GM21529 (cell line): Measurements from ENCODE around the gene PSMA4.
"Not testable (repeated sequence)": the region's sequence is repeated elsewhere in the genome, so short reads cannot be mapped to it uniquely, and the experiment has no call there.

Source experiments
- ATAC-seq: cut with Tn5 transposase; IDR thresholded peaks from one replicate; pipeline ENCODE4 v1.9.1; 2021; ENCODE audit not compliant: unreplicated experiment

Gene PSMA4

DNA sequence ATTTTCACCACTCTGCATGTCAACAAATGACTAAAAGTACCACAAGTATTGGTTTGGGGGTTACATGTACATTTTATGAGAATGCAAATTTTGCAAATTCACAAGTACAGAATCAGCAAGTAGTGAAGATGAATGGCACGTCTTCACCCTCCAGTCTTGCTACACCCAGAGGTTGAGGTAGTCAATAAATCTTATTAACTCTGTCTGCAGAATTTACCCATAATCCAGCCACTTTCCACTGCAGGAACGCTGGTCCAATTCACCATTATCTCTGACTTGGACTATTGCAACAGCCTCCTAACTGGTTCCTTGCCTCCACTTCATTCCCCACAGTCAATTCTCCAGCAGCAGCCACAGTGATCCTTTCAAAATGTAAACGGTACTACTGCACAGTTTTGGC is 10.6 kb downstream of the PSMA4 start:
- no peak for ATAC-seq

DNA sequence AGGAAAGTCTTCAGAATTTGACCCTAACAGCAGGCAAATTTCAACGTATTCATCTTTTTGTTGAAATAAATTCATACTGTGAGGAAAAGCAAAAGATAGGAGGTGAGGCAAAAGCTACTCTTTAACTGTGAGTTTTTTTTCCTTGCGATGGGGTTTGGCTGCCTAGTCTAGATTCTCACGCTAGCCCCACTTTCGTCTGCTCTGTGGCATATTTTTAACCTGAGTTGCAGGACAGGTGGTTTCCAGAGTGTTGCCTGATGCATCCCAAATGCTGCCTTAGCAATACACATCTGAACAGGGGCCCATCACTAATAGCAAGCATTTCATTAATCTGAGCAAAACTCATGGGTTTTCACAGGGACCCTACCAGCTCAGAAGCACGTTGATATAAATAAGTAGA is 11.7 kb downstream of the PSMA4 start:
- ATAC-seq: no peak

DNA sequence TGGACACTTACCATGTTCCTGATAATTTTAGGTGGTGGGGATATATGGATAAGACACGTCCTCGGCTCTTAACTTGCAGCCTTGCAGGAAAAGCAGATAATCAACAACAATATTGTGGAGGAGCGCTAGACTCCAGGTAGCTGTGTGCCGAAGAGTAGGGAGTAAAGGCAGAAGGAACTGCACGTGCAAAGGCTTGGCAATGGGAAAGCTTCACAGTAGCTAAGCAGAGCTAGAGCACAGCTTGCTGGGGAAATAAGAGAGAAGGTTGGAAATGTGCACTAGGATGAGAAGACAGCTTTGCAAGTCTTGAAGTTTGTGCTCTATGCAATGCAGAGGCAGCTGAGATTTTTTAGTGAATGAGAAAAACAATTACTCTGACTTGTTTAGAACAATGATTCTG is 12.4 kb downstream of the PSMA4 start:
- no peak for ATAC-seq

DNA sequence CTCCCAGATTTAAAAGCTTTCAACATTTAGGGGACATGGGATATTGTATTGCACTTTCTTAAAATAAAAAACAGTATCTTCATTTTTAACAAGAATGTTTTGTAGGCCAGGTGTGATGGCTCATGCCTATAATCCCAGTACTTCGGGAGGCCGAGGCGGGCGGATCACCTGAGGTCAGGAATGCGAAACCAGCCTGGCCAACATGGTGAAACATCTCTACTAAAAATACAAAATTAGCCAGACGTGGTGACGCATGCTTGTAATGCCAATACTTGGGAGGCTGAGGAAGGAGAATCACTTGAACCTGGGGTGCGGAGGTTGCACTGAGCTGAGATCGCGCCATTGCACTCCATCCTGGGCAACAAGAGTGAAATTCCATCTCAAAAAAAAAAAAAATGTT is 20.0 kb downstream of the PSMA4 start:
- not testable (repeated sequence) for ATAC-seq

DNA sequence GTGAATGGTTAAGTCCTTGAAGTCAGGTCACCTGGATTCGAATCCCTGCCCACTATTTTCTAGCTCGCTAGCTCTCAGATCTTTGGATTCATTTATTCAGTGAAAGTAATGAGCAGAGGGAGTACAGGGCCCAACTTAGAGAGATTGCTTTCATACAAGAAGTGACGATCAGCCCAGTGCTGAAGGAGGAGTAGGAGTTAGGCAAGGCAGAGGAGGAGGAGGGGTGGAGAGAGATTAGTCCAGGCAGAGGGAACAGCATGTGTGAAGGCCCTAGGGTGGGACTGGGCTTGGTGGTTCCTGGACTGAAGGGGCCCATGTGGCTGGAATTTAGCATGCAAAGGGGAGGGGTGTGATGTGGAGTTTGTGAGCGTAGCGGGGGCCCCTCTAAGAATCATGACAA is 21.2 kb downstream of the PSMA4 start:
- ATAC-seq: no peak

DNA sequence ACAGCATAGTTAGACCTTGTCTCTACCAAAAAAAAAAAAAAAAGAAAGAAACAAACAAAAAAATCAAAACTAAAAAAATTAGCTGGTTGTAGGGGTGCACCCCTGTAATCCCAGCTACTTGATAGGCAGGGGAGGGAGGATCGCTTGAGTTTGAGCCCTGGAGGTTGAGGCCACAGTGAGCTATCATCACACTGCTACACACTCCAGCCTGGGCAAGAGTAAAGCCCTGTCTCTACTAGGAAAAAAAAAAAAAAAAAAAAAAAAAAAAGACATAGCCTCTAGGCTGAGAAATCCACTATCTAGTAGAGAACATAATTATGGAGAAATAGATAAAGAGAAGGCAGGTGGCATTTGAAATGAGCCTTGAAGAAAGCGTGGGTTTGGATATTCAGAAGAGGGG is 22.8 kb downstream of the PSMA4 start:
- no peak for ATAC-seq

DNA sequence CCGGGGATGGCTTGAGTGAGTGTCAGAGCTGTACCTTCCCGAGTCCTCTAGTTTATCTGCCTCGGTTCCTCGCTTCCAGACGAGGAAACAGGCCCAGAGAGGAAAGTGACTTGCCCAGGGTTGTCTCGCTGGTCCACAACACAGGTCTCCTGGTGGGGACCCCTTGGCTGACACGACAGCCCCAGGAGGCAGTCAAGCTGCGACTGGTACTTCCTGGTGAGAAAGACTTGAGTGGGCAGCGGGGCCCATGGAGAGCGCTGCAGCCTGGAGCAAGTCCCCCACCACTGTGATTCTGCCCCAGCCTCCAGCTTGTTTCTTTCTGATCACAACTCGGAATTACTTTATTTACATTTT is 24.5 kb downstream of the PSMA4 start:
- ATAC-seq: peak; percentile 28

DNA sequence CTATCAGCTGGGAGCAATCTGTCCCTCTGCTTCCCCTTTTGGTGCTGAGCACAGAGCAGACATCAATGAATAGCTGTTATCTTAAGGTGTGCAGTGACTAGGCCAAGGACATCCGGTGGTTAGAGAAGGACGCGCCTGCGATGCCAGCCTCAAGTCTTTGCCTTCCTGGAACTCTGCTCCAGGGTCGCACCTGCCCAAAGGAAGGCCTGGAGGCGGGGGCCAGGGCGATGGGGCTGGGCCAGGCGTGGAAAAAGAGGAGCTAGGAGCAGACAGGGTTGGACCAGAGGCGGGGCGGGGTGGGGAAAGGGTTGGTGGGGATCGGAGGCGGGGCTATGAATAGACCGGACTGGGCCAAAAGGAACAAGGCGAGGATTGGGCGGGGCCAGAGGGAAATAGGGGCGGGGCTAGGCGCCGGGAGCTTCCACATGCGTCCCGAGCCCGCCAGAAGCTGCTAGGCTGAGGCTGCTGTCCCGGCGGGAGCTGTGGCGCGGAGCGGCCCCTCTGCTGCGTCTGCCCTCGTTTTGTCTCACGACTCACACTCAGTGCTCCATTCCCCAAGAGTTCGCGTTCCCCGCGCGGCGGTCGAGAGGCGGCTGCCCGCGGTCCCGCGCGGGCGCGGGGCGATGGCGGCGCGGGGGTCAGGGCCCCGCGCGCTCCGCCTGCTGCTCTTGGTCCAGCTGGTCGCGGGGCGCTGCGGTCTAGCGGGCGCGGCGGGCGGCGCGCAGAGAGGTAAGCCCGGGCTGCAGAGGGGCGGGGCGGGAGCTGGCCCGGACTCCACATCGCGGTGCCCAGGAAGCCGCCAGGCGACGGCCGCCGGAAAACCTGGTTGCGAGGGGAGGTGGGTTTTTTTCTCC is 25.1 kb downstream of the PSMA4 start, which contains the start of gene CHRNA5:
CHRNA5 (plus strand) TSS at position 424 of the 854 bp plus-strand sequence; CDS start at position 624, 200 bp downstream.
- peak; percentile 88 for ATAC-seq

DNA sequence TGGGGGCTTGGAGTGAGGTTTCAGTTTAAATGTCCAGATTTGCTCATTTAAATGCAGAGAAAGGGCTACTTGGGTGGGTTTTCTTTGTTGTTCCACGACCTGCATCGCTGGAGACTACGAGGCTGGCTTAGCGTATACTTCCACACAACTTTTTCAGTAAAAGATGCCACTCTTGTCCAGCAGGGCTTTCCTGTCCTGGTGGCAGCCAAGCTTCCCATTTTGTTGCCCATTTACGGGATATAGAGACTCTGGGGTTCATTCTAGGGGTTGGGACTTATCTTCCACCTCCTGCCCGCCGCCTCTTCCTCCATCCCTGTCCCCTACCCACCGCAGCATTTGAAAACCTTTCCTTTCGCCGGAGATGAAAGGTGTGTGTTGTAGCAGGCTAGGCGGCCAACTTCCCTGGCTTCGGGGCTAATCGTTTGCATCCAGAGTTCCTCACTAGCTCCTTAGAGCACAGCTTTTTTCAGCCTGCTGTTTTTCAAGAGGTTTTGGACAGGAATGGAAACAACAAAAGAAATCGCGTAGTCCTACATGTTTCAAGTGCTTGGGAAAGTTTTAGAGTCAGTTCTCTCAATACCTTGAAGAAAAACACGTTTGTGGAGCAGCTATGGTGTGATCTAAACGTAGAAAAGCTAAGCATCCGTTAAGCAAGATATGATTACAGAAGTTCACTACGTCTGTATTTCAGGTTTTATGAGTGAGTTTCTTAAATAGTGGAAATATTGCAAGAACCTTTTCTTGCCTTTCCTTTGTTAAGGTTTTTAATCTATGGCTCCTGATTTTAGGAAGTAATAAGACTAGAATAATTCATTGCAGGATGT is 25.9 kb downstream of the PSMA4 start:
- peak; percentile 24 for ATAC-seq

DNA sequence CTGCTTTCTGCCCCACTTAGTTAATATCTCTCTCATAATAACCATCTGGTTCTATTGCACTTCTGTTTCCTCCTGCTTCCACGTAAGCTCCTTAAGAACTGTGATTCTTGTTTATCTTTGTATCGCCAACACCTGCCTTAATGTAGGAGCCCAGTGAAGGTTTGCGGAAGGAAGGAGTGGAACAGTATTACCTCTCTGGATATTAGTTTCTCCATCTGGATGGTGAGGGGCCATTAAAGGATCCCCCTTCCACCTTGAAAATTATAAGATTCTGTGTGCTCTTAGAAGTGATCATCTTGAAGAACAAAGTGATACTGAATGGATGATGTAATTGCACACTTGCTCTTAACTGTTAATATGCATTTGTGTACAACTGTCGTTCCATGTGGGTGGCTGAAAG is 27.3 kb downstream of the PSMA4 start:
- no peak for ATAC-seq

DNA sequence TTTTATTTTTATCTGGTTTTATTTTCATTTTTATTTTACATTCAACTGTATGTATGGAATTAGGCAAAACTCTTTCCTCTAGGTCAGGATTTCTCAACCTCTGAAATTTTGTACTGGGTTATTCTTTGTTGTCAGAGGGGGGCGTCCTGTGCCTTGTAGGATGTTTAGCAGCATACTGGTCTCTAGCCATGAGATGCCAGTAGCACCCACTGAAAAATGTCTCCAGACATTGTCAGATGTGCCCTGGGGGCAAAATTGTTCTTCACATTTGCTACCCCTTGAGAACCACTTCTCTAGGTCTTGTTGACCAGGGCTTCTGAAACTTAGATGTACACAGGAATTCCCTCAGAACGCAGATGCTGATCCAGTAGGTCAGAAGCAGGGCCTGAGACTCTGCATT is 30.5 kb downstream of the PSMA4 start:
- no peak for ATAC-seq

DNA sequence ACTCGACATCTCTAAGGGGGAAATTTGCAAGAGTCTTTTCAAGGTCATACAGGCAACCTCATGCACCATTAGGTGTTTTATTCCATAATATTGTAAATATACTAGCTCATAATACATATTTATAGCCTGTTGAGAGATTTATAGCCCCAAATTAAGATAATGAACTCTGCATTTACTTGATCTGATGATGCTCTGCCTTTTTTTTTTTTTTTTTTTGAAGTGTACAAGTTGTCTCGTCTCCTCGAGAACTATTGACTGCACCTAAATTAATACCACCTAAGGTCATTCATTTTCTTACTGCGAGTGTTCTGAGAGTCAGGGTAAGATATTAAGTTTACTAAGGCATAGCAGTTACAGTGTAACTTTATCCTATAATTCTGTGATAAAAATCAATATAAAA is 31.1 kb downstream of the PSMA4 start:
- no peak for ATAC-seq

DNA sequence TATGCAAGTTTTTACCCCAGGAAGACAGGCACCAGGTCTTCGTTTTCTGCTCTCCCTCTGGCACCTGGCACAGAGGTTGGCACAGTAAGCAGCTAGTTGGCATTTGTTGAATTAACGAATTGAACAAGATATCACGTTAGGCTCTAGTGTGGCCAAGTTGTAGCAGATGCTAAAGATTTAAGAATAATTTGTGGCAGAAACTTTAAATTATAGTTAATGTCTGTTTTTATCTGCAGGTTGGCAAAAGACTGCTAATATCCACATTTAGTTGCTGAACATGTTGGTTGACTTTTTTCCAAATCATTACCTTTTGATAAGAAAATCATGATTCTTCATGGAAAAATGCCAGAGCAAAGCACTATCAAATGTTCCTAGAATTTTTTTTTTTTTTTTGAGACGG is 33.2 kb downstream of the PSMA4 start:
- no peak for ATAC-seq

DNA sequence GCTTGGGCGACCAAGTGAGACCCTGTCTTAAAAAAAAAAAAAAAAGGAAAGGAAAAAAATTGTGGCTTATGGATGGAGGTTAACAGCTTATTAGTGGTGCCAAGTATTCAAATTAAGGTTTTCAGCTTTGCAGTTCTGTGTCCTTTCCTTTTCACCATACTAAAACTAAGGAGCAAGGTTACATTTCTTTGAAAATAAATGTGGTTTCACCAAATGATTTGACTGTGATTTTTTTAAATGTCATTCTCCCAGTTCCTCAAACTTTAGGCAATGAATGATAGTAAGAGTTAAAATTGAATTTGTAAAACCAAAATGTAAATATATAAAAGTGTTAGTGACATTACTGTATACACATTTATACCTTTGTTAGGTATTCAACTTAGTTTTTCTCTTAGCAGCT is 34.7 kb downstream of the PSMA4 start:
- ATAC-seq: no peak

DNA sequence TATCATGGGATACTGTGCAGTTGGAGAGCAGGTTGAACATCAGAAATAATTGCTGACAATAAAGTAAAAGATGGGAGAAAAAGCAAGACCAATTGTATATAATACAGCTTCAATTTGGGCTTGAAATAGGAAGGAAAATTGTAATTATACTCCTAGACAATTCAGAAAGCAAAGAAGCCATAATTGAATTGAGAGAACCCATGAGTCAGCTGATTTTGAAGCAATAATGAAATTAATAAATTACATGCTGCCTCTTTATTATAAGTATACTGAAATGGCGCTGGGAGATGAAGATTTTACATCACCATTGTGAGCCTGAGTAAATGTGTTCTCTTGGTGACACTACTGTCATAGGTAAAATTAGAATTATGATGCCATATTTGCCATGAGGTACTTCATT is 57.3 kb downstream of the PSMA4 start:
- no peak for ATAC-seq

DNA sequence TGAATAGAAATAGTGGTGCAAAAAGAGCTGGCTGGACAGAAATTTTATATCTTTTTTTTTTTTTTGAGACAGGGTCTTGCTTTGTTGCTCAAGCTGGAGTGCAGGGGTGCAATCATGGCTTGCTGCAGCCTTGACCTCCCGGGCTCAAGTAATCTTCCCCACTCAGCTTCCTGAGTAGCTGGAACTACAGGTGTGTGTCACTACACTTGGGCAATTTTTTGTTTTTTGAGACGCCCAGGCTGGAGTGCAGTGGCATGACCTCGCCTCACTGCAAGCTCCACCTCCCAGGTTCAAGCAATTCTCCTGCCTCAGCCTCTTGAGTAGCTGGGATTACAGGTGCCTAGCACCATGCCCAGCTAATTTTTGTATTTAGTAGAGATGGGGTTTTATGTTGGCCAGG is 58.1 kb downstream of the PSMA4 start:
- ATAC-seq: no peak

DNA sequence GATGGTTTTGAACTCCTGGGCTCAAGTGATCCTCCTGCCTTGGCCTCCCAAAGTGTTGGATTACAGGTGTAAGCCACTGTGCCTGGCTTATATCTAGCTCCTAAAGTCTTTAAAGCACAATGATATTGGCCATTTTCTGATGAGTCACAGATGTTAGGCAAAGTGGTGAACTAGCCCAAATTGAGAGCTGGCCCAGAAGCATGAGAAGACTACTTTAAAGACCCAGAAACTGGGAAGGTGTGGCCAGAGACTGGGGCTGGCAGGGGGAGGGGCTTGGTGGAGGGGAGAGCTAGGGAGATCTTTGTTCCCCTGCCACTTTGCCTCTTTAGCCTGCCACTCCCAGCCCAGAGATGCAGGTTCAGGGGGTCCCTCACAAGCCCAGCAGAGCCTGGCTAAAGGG is 58.9 kb downstream of the PSMA4 start:
- ATAC-seq: no peak
